ENCODE results near the gene PNPO. TPM values are rescaled to one million over a fixed set of nuclear protein-coding genes. Genes with fewer than 3 reads are reported as not detected.

Gene PNPO
- total RNA-seq = 10 to 100 TPM; 28.4 to 35.4 TPM

DNA sequence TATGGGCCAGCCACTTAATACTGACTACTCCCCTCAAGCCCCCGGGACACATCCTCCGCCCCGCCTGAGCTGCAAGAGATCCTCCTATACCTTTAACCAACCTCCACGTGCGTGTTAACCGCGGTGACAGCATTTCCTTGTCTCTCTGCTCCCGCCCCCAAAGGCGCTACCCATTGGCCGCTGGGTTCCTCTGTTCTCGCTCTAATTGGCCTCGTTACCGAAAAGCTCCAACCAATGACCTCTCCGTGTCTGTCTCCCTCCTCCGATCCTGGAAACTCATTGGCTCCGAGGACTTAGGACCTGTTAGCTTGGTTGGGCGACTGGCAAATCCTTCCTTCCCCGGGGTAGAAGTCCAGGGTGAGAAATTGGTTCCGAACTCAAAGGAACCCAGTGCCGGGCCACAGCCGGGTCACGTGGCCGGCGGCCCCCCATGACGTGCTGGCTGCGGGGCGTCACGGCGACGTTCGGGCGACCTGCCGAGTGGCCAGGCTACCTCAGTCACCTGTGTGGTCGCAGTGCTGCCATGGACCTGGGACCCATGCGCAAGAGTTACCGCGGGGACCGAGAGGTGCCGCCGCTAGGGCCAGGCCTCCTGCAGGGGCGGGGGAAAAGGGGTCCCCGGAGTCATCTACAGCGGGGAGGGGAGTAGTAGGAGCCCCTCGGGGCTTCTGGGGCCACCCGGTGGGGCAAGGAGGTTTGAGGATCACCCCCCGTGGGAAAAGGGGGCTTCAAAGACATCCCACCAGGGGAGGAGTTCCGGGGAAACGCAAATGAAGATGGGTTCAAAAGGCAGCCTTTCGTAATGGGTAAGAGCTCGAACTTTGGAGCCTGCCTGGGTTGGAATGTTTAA lies at the start of gene PNPO:
Gene PNPO, plus strand, starts transcription at position 326 of the 850 bp plus-strand sequence. Its CDS starts 105 bp downstream, at position 431.
- Histone ChIP-seq H3K4me1 (peaks cover 0 to 34% of the 10 kb centered on the region in 2 donors), H3K36me3 (peaks cover 28% of the 10 kb centered on the region), H3K27ac (peak within 1 kb of the TSS; percentile 81 to 84), H3K27me3 (no peaks in the 10 kb centered on the region), H3K4me3 (peak within 1 kb of the TSS; percentile 84 to 86), H3K9me3 (no peaks in the 10 kb centered on the region)
- TF ChIP-seq, protein P1, sequence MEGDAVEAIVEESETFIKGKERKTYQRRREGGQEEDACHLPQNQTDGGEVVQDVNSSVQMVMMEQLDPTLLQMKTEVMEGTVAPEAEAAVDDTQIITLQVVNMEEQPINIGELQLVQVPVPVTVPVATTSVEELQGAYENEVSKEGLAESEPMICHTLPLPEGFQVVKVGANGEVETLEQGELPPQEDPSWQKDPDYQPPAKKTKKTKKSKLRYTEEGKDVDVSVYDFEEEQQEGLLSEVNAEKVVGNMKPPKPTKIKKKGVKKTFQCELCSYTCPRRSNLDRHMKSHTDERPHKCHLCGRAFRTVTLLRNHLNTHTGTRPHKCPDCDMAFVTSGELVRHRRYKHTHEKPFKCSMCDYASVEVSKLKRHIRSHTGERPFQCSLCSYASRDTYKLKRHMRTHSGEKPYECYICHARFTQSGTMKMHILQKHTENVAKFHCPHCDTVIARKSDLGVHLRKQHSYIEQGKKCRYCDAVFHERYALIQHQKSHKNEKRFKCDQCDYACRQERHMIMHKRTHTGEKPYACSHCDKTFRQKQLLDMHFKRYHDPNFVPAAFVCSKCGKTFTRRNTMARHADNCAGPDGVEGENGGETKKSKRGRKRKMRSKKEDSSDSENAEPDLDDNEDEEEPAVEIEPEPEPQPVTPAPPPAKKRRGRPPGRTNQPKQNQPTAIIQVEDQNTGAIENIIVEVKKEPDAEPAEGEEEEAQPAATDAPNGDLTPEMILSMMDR (IDR thresholded peaks at IDR 0.05) = peak in 1 of 2 donors; percentile 20
- DNase-seq (ENCODE audit: low spot score) = peak; percentile 98

GRCh38 chr17:47894498-47895346 lies 46.6 kb upstream of the PNPO start:
- Histone ChIP-seq H3K9me3 (no peaks in the 10 kb centered on the region), H3K36me3 (no peaks in the 10 kb centered on the region), H3K27ac (peak overlapping the region; percentile 91 to 93), H3K27me3 (no peaks in the 10 kb centered on the region), H3K4me1 (peaks cover 0 to 36% of the 10 kb centered on the region in 2 donors), H3K4me3 (peak overlapping the region; percentile 69 to 78)
- TF ChIP-seq, protein P1 (IDR thresholded peaks at IDR 0.05) = no peak
- DNase-seq (ENCODE audit: low spot score) = no peak

DNA sequence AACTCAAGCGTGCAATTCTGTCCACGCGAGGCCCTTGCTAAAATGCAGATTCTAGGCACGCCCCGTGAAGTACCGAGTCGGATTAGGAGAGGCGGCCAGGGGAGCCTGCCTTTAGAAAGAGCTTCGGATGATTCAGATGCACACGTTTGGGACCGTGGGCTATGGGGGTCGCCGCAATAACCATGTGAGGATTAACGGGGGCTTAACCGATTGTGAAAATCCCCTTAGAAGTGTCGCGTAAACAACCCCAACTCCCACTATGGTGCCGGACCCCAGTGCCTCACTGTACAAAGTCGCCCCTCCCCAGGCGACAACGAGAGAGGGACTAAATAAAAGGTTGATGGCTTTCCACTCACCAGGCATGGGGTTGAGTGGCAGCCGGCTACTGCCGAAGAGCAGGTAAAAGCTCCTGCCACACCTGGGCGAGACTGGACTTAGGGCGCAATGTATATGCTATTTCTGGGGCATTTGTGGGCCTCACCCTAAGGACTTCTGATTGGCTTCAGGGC lies 46.0 kb upstream of the PNPO start:
- Histone ChIP-seq H3K4me3 (peak overlapping the region; percentile 69 to 78), H3K36me3 (no peaks in the 10 kb centered on the region), H3K9me3 (no peaks in the 10 kb centered on the region), H3K27me3 (no peaks in the 10 kb centered on the region), H3K27ac (peak overlapping the region; percentile 91 to 93), H3K4me1 (peaks cover 0 to 42% of the 10 kb centered on the region in 2 donors)
- TF ChIP-seq, protein P1 (IDR thresholded peaks at IDR 0.05) = no peak
- DNase-seq (ENCODE audit: low spot score) = peak; percentile 75

GRCh38 chr17:47895856-47896671 lies 45.3 kb upstream of the PNPO start, which contains the start of gene SP2:
Gene SP2, plus strand, starts transcription at chr17:47896236. Its CDS starts 51 bp downstream, at chr17:47896287.
- peak within 1 kb of the TSS; percentile 99 to 100 for H3K27ac ChIP-seq
- peak; percentile 100 for DNase-seq (ENCODE audit: low spot score)
- no peaks in the 10 kb centered on the region for H3K36me3 ChIP-seq
- H3K27me3 ChIP-seq = no peaks in the 10 kb centered on the region
- TF ChIP-seq, protein P1 (IDR thresholded peaks at IDR 0.05) = no peak
- peaks cover 0 to 49% of the 10 kb centered on the region in 2 donors for H3K4me1 ChIP-seq
- peak within 1 kb of the TSS; percentile 69 to 92 for H3K4me3 ChIP-seq
- no peaks in the 10 kb centered on the region for H3K9me3 ChIP-seq

Measured in right atrium auricular region (tissue), 2 donors.